IMR-90 (cell line): ENCODE measurements around the gene C1GALT1. TPM values are rescaled to one million over a fixed set of nuclear protein-coding genes. Genes with fewer than 3 reads are reported as not detected.

Experiments used
- ATAC-seq: fragments of 200-7000 bp; cut with Tn5 transposase; 2 replicates; pipeline ENCODE4 v1.9.1; 2020; ENCODE audit warnings: low read depth, mild to moderate bottlenecking, moderate library complexity
- BruUV-seq: library from RNA; stranded (reverse); fragments of 400-500 nt; replicated peaks from 2 replicates; lab custom pipeline; 2021; lab: Mats Ljungman, UMichigan
- CTCF ChIA-PET: fragments of 300-600 bp; formaldehyde crosslinking; extraction: SDS; loops from one replicate; lab custom pipeline; 2021; ENCODE audit warnings: antibody characterized with exemption; lab: Yijun Ruan, JAX
- POLR2A ChIA-PET: fragments of 300-600 bp; sonication (Branson Sonifier 250); formaldehyde crosslinking; loops from one replicate; lab custom pipeline; 2022; ENCODE audit warnings: antibody characterized with exemption; ENCODE audit not compliant: unreplicated experiment; lab: Charles Lee
- DNase-seq: peaks from one replicate; pipeline ENCODE4 v3.0.0; 2013
- H2AFZ ChIP-seq: replicated peaks from 2 replicates; pipeline ENCODE3; 2013; ENCODE audit warnings: low read length, mild to moderate bottlenecking; ENCODE audit not compliant: poor library complexity
- H2AK5ac ChIP-seq: 2 replicates; pipeline ENCODE4 v1.6.1; 2013; ENCODE audit warnings: low read depth, low read length, inconsistent platforms
- H2AK9ac ChIP-seq: replicated peaks from 2 replicates; pipeline ENCODE3; 2013; ENCODE audit warnings: mild to moderate bottlenecking, low read depth, low read length, moderate library complexity; ENCODE audit not compliant: poor library complexity
- H2BK120ac ChIP-seq: 2 replicates; pipeline ENCODE4 v1.6.1; 2013; ENCODE audit warnings: low read depth, low read length, inconsistent platforms
- H2BK15ac ChIP-seq: 3 replicates; pipeline ENCODE4 v1.6.1; 2013; ENCODE audit warnings: low read depth, low read length, inconsistent platforms
- H2BK20ac ChIP-seq: 2 replicates; pipeline ENCODE4 v1.6.1; 2013; ENCODE audit warnings: low read depth, mild to moderate bottlenecking, inconsistent platforms, low read length, moderate library complexity
- H2BK5ac ChIP-seq: 2 replicates; pipeline ENCODE4 v1.6.1; 2013; ENCODE audit warnings: mild to moderate bottlenecking, low read depth, low read length, inconsistent platforms; ENCODE audit not compliant: poor library complexity, severe bottlenecking
- H3K14ac ChIP-seq: replicated peaks from 2 replicates; pipeline ENCODE4 v1.6.1; 2013; ENCODE audit warnings: low read depth, low read length, inconsistent platforms
- H3K18ac ChIP-seq: 2 replicates; pipeline ENCODE4 v1.6.1; 2013; ENCODE audit warnings: low read depth, low read length, control low read depth
- H3K23ac ChIP-seq: 2 replicates; pipeline ENCODE4 v1.6.1; 2013; ENCODE audit warnings: low read depth, low read length, inconsistent platforms
- H3K27ac ChIP-seq: 2 replicates; pipeline ENCODE4 v1.5.1; 2013; ENCODE audit warnings: mild to moderate bottlenecking, control low read depth, low read length; ENCODE audit not compliant: insufficient read depth
- H3K27me3 ChIP-seq: 2 replicates; pipeline ENCODE4 v1.6.1; 2013; ENCODE audit warnings: low read length; ENCODE audit not compliant: control insufficient read depth, insufficient read depth
- H3K36me3 ChIP-seq: 2 replicates; pipeline ENCODE4 v1.6.1; 2013; ENCODE audit warnings: low read length, mixed read lengths; ENCODE audit not compliant: control insufficient read depth, insufficient read depth
- H3K4ac ChIP-seq: 2 replicates; pipeline ENCODE4 v1.6.1; 2013; ENCODE audit warnings: low read depth, low read length, inconsistent platforms
- H3K4me1 ChIP-seq: 2 replicates; pipeline ENCODE4 v1.6.1; 2013; ENCODE audit warnings: low read length, mixed read lengths; ENCODE audit not compliant: control insufficient read depth, insufficient read depth
- H3K4me2 ChIP-seq: 2 replicates; pipeline ENCODE4 v1.6.1; 2013; ENCODE audit warnings: low read depth, mild to moderate bottlenecking, control low read depth, low read length, moderate library complexity
- H3K4me3 ChIP-seq: 2 replicates; pipeline ENCODE4 v1.5.1; 2013; ENCODE audit warnings: low read depth, mild to moderate bottlenecking, control low read depth, low read length, moderate library complexity; ENCODE audit not compliant: insufficient read depth
- H3K56ac ChIP-seq: 2 replicates; pipeline ENCODE4 v1.6.1; 2013; ENCODE audit warnings: low read length, inconsistent platforms; ENCODE audit not compliant: insufficient read depth; ENCODE audit errors: extremely low read depth
- H3K79me1 ChIP-seq, 2 experiments: 2 replicates each; pipeline ENCODE4 v1.6.1; 2013; ENCODE audit warnings: low read length in 2 of 2, inconsistent platforms in 1 of 2, low read depth in 1 of 2
- H3K9ac ChIP-seq: 2 replicates; pipeline ENCODE4 v1.6.1; 2013; ENCODE audit warnings: low read depth, low read length, control low read depth
- H3K9me1 ChIP-seq: 2 replicates; pipeline ENCODE4 v1.6.1; 2013; ENCODE audit warnings: low read length, inconsistent platforms; ENCODE audit not compliant: insufficient read depth
- H3K9me3 ChIP-seq: 2 replicates; pipeline ENCODE4 v1.6.1; 2013; ENCODE audit warnings: low read length; ENCODE audit not compliant: control insufficient read depth, insufficient read depth
- H4K20me1 ChIP-seq: 2 replicates; pipeline ENCODE4 v1.6.1; 2013; ENCODE audit warnings: low read length, inconsistent platforms; ENCODE audit not compliant: insufficient read depth
- H4K5ac ChIP-seq: 2 replicates; pipeline ENCODE4 v1.6.1; 2013; ENCODE audit warnings: mild to moderate bottlenecking, low read depth, low read length, control low read depth
- H4K8ac ChIP-seq, 2 experiments: 2 replicates each; pipeline ENCODE4 v1.6.1; 2013; ENCODE audit warnings: low read depth in 2 of 2, low read length in 2 of 2, control low read depth in 1 of 2, inconsistent platforms in 1 of 2
- H4K91ac ChIP-seq: 2 replicates; pipeline ENCODE4 v1.6.1; 2013; ENCODE audit warnings: low read depth, low read length, inconsistent platforms; ENCODE audit not compliant: insufficient read depth
- CEBPB ChIP-seq: IDR thresholded peaks from 2 replicates; pipeline ENCODE4 v1.6.1; 2012; ENCODE audit warnings: low read depth, low read length, improper control_type of control experiment
- CHD1 ChIP-seq: IDR thresholded peaks from 2 replicates; pipeline ENCODE4 v1.6.1; 2012; ENCODE audit warnings: low read depth, low read length, improper control_type of control experiment
- CTCF ChIP-seq: conservative IDR thresholded peaks from 2 replicates; pipeline ENCODE4 v1.5.1; 2012; ENCODE audit warnings: mild to moderate bottlenecking, low read depth, low read length, improper control_type of control experiment
- MAFK ChIP-seq: IDR thresholded peaks from 2 replicates; pipeline ENCODE4 v1.6.1; 2012; ENCODE audit warnings: low read depth, low read length, improper control_type of control experiment
- MAZ ChIP-seq: IDR thresholded peaks from 2 replicates; pipeline ENCODE4 v1.6.1; 2012; ENCODE audit warnings: low read depth, mild to moderate bottlenecking, low read length, improper control_type of control experiment, moderate library complexity, borderline replicate concordance
- MXI1 ChIP-seq: IDR thresholded peaks from 2 replicates; pipeline ENCODE4 v1.6.1; 2012; ENCODE audit warnings: low read depth, mild to moderate bottlenecking, low read length, moderate library complexity, borderline replicate concordance
- NFE2L2 ChIP-seq: fragments of 150-350 bp; IDR thresholded peaks from 2 replicates; pipeline ENCODE4 v1.6.1; 2016; ENCODE audit warnings: low read depth, mild to moderate bottlenecking, low read length
- RAD21 ChIP-seq: IDR thresholded peaks from 2 replicates; pipeline ENCODE4 v1.6.1; 2012; ENCODE audit warnings: low read length, improper control_type of control experiment
- WGBS, 2 experiments: methylation state at CpG; one replicate each; pipeline versions ENCODE4 v1.1.5 to v1.1.7; 2013; ENCODE audit warnings: missing lambda C conversion rate in 2 of 2; ENCODE audit not compliant: insufficient read length in 1 of 2; ENCODE audit errors: extremely low coverage in 2 of 2; 5-methylcytosine and 5-hydroxymethylcytosine counted together
- dilution Hi-C: fragments of 300-500 bp; cut with HindIII; formaldehyde crosslinking; loops from one replicate; pipeline ENCODE4 v1.14.3; 2018; ENCODE audit warnings: low sequenced_read_pairs; ENCODE audit not compliant: unreplicated experiment
- in situ Hi-C: fragments of 300-500 bp; cut with MboI; formaldehyde crosslinking; loops from 3 replicates; pipeline ENCODE4 v1.14.3; 2019; ENCODE audit warnings: low sequenced_read_pairs, inconsistent platforms, mixed read lengths
- intact Hi-C: fragments of 100-400 bp; cut with micrococcal nuclease; formaldehyde crosslinking; loops from 2 replicates; pipeline ENCODE4 v1.10.0; 2022
- polyA plus RNA-seq, 3 experiments: library from polyadenylated mRNA; depleted of rRNA; stranded (reverse); fragments of >200 nt; gene quantifications; 2 replicates each; pipeline ENCODE4 v1.2.3, GENCODE V29; 2012; ENCODE audit warnings: low replicate concordance in 1 of 3
- total RNA-seq: library from RNA; depleted of rRNA; stranded (reverse); fragments of >200 nt; gene quantifications from 2 replicates; pipeline ENCODE4 v1.2.3, GENCODE V29; 2012

The C1GALT1 gene
- total and polyA plus RNA-seq, 2 of the 4 experiments (the other 2 are of a cell fraction), result 11.6 to 12.2 TPM

GRCh38 chr7:7151285-7151684 is 31.1 kb upstream of the C1GALT1 start:
- Histone ChIP-seq H2BK5ac (no peak overlapping the region), H3K4me2 (no peak overlapping the region), H4K5ac (no peak overlapping the region), H3K18ac (no peak overlapping the region), H3K79me1 (no peaks in the 10 kb centered on the region), H3K9me1 (no peaks in the 10 kb centered on the region), H2AFZ (no peak overlapping the region), H3K9ac (no peak overlapping the region), H2BK20ac (no peak overlapping the region), H3K4me3 (no peak overlapping the region), H3K23ac (no peak overlapping the region), H3K36me3 (no peaks in the 10 kb centered on the region), H2AK9ac (no peak overlapping the region), H4K20me1 (no peaks in the 10 kb centered on the region), H3K27me3 (no peaks in the 10 kb centered on the region), H2AK5ac (no peak overlapping the region), H2BK15ac (no peak overlapping the region), H3K14ac (no peak overlapping the region), H3K27ac (no peak overlapping the region), H4K8ac (no peak overlapping the region), H2BK120ac (no peak overlapping the region), H4K91ac (no peak overlapping the region), H3K4me1 (no peaks in the 10 kb centered on the region), H3K56ac (no peak overlapping the region), H3K9me3 (no peaks in the 10 kb centered on the region), H3K4ac (no peak overlapping the region)
- DNase-seq, result no peak
- ATAC-seq, result no peak
- no peak for TF ChIP-seq RAD21
- no peak for TF ChIP-seq CTCF
- TF ChIP-seq CHD1, result no peak
- no peak for TF ChIP-seq MXI1
- TF ChIP-seq MAFK, result no peak
- no peak for TF ChIP-seq CEBPB
- TF ChIP-seq MAZ, result no peak
- TF ChIP-seq NFE2L2, result no peak
- ChIA-PET CTCF (no interaction called here), POLR2A (no interaction called here)
- intact Hi-C loops, result no loop called here
- BruUV-seq, result no TSS peak
- in situ Hi-C loops, result no loop called here
- dilution Hi-C loops, result no loop called here
- no CpG with 5 or more reads among the region's 3 CpGs for WGBS, 2 experiments
